Measurements from ENCODE around the gene DTYMK. TPM values are rescaled to one million over a fixed set of nuclear protein-coding genes. Genes with fewer than 3 reads are reported as not detected.

The DTYMK gene
- 18.3 and 29.6 TPM in 2 replicates for total RNA-seq

GRCh38 chr2:241686650-241687425, at the start of gene DTYMK:
Gene DTYMK (minus strand): TSS chr2:241686815. CDS start chr2:241686783, 32 bp downstream.

GRCh38 chr2:241734467-241735208, 48.0 kb upstream of the DTYMK start, which contains the start of gene D2HGDH:
Gene D2HGDH (plus strand): TSS chr2:241734630. CDS start chr2:241735225, 595 bp downstream.

GRCh38 chr2:241701399-241702154, 15.0 kb upstream of the DTYMK start, which contains the start of gene ING5:
Gene ING5 (plus strand): TSS chr2:241702039. CDS start chr2:241702066, 27 bp downstream.

GRCh38 chr2:241637018-241637794, 49.4 kb downstream of the DTYMK start, which contains the start of the genes ATG4B and THAP4:
Gene ATG4B (plus strand): TSS chr2:241637693. CDS start chr2:241637715, 22 bp downstream.
Gene THAP4 (minus strand): TSS chr2:241637158. CDS start chr2:241637017, 141 bp downstream.

Other genes with a start within 250 kb of the DTYMK start
- gene STK25, start 178.2 kb downstream of the DTYMK start, total RNA-seq: 169 and 216 TPM in 2 replicates
- gene BOK, start 128.1 kb downstream of the DTYMK start, total RNA-seq: 39.5 and 79.9 TPM in 2 replicates
- gene THAP4, start 49.7 kb downstream of the DTYMK start, total RNA-seq: 44.2 and 49.5 TPM in 2 replicates
- 30.6 and 44.6 TPM in 2 replicates for gene ATG4B, start 49.1 kb downstream of the DTYMK start, total RNA-seq
- gene ING5, start 15.2 kb upstream of the DTYMK start, total RNA-seq: 15.8 and 27.6 TPM in 2 replicates
- 16.7 and 20.3 TPM in 2 replicates for gene D2HGDH, start 47.8 kb upstream of the DTYMK start, total RNA-seq
- not detected in 2 replicates for gene GAL3ST2, start 90.0 kb upstream of the DTYMK start, total RNA-seq
- 0.09 TPM in 1 of 2 replicates, not detected in the other for gene NEU4, start 122.4 kb upstream of the DTYMK start, total RNA-seq
- gene PDCD1, start 172.1 kb upstream of the DTYMK start, total RNA-seq: 0.12 TPM in 1 of 2 replicates, not detected in the other
- not detected in 2 replicates for gene RTP5, start 182.9 kb upstream of the DTYMK start, total RNA-seq

Measured in pericardium fibroblast (primary cell).